Limb (tissue), 2 donors: ENCODE measurements around the gene SLC9A5.
A peak's percentile ranks its signal among the peaks of the same experiment; 100 is the strongest.

ENCODE experiments used
- DNase-seq, 2 donors: peaks; one replicate each; pipeline ENCODE4 v3.0.0-alpha.2; 2016; ENCODE audit errors: extremely low spot score in 2 of 2

SLC9A5 gene

GRCh38 chr16:67257486-67258160, 8.8 kb downstream of the SLC9A5 start:
- no peak for DNase-seq

GRCh38 chr16:67258161-67258835, 9.5 kb downstream of the SLC9A5 start:
- no peak for DNase-seq

GRCh38 chr16:67259705-67260104, 10.9 kb downstream of the SLC9A5 start:
- no peak for DNase-seq

- no peak for DNase-seq
These were observed 11.8 kb downstream of the SLC9A5 start for GRCh38 chr16:67260426-67261063.

- no peak for DNase-seq
These were observed 14.4 kb downstream of the SLC9A5 start for GRCh38 chr16:67263201-67263600.

GRCh38 chr16:67264277-67264676, 15.5 kb downstream of the SLC9A5 start:
- DNase-seq, result no peak

GRCh38 chr16:67264866-67265265, 16.1 kb downstream of the SLC9A5 start:
- DNase-seq, result no peak

- no peak for DNase-seq
These were observed 17.1 kb downstream of the SLC9A5 start for GRCh38 chr16:67265834-67266233.

- DNase-seq, result no peak
These were observed 19.4 kb downstream of the SLC9A5 start for GRCh38 chr16:67268136-67268579.

- DNase-seq, result no peak
These were observed 21.0 kb downstream of the SLC9A5 start for GRCh38 chr16:67269766-67270165.

- DNase-seq, result no peak
These were observed 22.2 kb downstream of the SLC9A5 start for GRCh38 chr16:67270931-67271338.

- DNase-seq, result no peak
These were observed 22.7 kb downstream of the SLC9A5 start for GRCh38 chr16:67271446-67271845.

- no peak for DNase-seq
These were observed 26.5 kb downstream of the SLC9A5 start for GRCh38 chr16:67275321-67275720.

- DNase-seq, result no peak
These were observed 28.7 kb downstream of the SLC9A5 start for GRCh38 chr16:67277294-67277998.

GRCh38 chr16:67277999-67278772, 29.4 kb downstream of the SLC9A5 start:
- DNase-seq, result no peak

GRCh38 chr16:67278773-67279295, 30.1 kb downstream of the SLC9A5 start:
- DNase-seq, result no peak

- peak; percentile 61 to 79 for DNase-seq
These were observed 30.7 kb downstream of the SLC9A5 start, which contains the start of gene PLEKHG4 for GRCh38 chr16:67279296-67280089. Gene PLEKHG4, plus strand, starts transcription at chr16:67279532. Its CDS starts 513 bp downstream, at chr16:67280045.

- no peak for DNase-seq
These were observed 31.6 kb downstream of the SLC9A5 start for GRCh38 chr16:67280090-67281015.
